Erythroblast (primary cell): ENCODE data around the gene IGFBPL1.

Source experiments
- GATA1 ChIP-seq: IDR thresholded peaks from 2 replicates; pipeline ENCODE4 v1.6.1; 2011; ENCODE audit warnings: low read depth, mild to moderate bottlenecking, control low read depth, low read length, moderate library complexity
- POLR2A ChIP-seq: IDR thresholded peaks from 2 replicates; pipeline ENCODE4 v1.6.1; 2011; ENCODE audit warnings: mild to moderate bottlenecking, low read length

GRCh38 chr9:38412751-38413150 lies 11.5 kb downstream of the IGFBPL1 start:
- TF ChIP-seq POLR2A = no peak
- TF ChIP-seq GATA1 = no peak
